ENCODE data around the gene ERFL.
A peak's percentile ranks its signal among the peaks of the same experiment; 100 is the strongest.

Gene ERFL

DNA sequence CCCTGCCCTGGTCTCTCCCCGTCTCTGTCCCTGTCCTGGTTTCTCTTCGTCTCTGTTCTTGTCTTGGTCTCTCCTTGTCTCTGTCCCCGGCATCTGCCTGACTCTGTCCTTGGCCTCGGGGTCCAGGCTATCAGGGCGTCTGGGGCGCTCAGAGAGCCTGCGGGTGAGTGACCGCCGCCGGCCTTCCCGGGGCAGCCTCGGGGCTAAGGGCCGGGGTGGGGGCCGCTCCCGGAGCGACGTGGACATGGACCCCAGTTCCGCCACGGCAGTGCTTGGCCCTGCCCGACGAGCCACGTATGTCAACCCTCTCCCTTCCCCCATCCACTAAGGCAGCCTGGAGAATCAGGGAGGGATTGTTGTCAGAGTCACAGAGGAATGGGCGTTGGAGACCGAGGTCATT lies 30.4 kb downstream of the ERFL start:
- DNase-seq (ENCODE audit: low spot score) = no peak

DNA sequence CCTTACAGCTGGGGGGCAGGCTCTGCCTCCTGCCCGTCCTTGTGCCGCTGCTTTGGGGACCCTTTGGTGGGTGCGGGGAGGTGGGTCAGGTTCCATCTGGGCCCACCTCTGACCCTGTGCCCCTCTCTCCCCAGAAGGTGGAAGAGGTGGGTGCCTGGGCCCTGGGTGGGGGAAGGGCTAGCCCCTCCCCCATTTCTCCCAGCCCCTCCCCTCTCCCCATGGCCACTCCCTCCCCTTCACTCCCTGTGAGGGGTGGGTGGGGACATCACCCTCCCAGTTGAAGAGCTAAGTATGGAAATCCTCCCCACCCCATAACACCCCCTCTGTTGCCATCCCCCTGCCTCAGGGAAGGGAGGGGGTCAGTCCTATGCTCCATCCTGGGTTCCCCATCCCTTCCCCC lies 31.1 kb downstream of the ERFL start:
- DNase-seq (ENCODE audit: low spot score) = no peak

DNA sequence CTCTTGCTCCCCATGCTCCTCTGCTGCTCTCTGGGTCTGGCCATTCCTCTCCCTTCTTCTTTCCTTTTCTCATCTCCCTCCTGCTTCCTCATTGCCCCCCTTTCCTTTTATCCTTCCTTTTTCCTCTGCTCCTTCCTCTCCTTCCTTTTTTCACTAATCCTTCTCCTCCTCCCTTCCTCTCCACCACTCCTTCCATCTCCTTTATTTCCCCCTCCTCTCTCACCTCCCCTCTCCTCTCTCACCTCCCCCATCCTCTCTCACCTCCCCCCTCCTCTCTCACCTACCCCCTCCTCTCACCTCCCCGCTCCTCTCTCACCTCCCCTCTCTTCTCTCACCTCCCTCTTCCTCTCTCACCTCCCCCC lies 31.7 kb downstream of the ERFL start:
- no peak for DNase-seq (ENCODE audit: low spot score)

DNA sequence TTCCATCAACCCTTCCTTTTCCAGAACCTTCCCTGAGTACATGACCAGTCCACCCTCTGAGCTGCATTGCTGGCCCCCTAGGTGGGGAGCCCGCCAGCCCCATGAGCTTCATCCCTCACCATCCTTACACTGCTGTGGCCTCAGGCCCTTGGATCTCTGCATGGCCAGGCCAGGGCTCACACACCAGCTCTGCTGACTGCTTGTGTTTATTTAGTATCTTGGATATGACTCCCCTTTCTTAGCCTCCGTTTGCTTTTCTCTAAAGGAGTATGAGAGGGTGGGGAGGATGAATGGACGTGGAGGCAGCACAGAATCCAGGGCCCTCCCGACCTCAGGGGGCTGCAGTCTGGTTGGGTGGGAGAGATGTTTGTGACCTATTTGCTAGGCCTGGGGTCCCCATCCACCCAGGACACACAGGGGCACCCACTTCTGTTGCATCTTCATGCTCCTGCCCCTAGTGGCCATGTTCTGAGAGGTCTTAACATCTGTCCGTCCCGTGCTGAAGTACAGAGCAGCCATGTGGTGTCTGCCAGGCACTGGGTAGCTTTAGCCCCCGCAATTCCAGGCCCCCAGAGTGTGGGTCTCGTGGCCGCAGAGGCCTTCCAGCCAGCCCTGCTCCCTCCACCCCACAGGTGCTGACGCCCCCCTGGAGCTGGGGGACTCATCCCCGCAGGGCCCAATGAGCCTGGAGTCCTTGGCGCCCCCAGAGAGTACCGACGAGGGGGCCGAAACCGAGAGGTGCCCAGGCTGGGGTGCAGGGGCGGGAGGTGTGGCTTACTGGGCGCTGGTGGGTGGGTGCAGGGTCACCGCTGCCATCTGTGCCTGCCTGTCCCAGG lies 32.3 kb downstream of the ERFL start:
- DNase-seq (ENCODE audit: low spot score) = no peak

DNA sequence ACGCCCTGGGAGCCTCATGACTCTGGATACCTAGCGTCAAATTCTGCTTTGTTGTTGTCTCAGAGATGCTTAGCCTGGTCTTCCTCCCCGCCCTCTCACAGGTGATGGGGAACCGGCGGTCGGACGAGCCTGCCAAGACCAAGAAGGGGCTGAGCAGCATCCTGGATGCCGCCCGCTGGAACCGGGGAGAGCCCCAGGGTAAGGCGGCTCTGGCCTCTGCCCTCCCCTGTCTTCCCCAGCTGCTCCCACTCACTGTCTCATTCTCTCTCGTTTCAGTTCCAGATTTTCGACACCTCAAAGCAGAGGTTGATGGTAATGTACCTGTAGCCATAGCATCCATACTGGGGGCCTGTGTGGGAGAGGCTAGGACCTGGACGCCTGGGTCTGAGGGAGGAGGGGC lies 33.9 kb downstream of the ERFL start:
- no peak for DNase-seq (ENCODE audit: low spot score)

DNA sequence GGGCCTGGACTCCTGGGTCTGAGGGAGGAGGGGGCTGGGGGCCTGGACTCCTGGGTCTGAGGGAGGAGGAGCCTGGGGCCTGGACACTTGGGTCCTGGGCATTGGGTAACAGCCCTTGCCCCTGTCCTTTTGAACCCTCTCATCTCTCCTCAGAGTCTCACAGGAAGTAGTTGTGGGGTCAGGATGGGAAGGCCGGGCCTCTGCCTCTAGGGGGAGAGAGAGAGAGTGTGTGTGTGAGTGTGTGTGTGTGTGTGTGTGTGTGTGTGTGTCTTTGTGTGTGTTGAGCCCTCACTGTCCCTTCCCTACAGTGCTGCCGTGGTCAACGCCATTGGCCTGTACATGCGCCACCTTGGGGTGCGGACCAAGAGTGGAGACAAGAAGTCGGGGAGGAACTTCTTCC lies 34.4 kb downstream of the ERFL start:
- DNase-seq (ENCODE audit: low spot score) = no peak

DNA sequence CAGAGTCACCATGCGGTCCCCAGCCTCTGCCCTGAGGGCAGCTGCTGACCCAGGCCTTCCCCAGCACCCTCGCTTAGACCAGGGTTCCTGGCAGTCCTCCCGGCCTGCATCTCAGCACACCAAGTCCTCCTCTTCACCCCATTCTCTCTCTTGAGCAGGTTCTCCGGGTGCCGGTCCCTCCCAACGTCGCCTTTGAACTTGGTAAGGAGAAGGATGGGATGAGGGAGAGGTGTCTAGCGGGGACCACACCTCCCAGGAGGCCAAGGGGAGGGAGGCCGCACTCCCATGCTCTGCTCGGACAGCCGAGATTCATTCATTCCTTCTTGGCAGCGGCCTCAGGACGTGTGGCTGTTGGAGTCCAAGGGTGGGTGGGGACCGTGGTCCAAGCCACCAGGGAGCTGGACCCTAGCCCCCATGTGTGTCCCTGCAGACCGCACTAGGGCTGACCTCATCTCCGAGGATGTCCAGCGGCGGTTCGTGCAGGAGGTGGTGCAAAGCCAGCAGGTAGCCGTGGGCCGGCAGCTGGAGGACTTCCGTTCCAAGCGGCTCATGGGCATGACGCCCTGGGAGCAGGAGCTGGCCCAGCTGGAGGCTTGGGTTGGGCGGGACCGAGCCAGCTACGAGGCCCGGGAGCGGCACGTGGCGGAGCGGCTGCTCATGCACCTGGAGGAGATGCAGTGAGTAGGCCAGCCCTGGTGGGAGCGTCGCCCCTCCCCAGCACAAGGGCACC lies 35.9 kb downstream of the ERFL start:
- DNase-seq (ENCODE audit: low spot score) = no peak

DNA sequence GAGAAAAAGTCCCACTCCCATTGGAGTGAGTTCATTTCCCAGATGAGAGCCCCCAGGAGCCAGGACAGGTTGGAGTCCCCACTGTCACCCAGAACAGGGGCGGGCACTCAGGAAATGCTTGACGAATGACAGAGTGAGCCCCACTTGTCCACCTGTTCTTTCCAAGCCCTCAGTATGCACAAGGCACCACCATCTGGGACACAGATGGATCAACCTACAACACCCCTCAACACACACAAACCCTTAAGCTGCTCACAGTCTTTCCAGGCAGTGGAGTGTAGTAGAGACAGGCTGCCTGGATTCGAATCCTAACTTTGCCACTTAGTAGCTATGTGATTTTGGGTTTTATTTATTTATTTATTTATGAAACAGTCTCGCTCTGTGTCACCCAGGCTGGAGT lies 37.3 kb downstream of the ERFL start:
- no peak for DNase-seq (ENCODE audit: low spot score)

DNA sequence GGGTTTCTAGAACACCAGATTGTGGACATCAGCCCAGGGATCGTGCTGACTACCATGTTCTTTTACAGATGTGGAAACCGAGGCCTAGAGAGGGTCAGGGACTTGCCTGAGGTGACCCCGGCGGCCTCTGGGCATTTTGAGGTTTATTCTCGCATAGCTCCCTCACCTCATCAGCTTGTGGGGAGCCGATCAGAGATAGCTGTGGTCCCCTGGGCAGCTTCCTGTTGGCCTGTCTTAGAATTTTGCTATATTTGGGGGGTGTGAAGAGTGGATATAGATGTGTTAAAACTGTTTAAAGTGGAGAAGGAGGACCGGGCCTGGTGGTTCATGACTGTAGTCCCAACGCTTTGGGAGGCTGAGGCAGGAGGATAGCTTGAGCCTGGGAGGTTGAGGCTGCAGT lies 38.4 kb downstream of the ERFL start:
- no peak for DNase-seq (ENCODE audit: low spot score)

DNA sequence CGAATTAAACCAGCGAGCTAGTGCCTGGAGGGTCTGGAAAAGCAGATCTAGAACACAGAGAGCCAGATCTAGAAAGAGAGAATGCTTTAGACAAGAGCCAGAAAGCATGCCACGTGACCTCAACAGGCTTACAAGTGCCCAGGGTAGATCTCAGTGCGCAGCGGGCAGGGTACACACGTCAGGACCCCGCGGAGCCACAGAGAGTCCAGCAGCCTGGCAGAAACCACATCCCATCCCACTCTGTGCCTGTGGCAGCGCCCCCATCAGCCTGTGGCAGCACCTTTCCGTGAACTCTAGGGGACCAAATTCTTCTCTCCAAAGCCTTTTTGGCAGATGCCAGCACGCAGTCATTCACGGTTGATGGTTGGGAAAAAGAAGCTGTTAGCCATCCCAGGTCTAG lies 39.3 kb downstream of the ERFL start:
- no peak for DNase-seq (ENCODE audit: low spot score)

DNA sequence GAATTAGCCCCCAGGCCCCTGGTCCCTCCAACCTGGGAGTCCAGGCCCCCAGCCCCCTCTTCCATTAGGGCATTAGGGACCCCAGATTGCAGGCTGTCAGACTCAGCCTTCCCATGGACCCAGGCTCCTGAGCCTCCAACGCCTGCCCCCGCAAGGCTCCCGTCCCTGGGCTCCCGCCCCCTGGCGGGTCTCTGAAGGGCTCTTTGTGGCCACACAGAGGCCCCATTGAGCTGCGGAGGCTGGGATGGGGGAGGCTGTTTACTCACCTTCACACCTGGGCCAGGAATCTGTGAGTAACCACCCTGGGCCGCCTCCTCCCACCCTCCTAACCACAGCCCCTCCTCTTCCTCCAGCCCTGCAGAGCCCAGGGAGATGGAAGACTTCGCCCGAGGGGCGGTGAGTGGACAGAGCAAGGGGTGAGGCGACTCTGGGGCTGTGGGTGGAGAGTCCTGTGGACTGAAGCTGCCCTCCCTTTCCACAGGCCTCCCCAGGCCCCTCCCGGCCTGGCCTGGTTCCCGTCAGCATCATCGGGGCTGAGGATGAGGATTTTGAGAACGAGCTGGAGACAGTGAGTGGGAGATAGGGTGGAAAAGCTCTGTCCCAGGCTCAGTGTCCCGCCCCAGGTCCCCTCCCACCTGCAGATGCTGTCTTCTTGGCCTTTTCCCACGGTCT lies 40.4 kb downstream of the ERFL start:
- DNase-seq (ENCODE audit: low spot score) = no peak

DNA sequence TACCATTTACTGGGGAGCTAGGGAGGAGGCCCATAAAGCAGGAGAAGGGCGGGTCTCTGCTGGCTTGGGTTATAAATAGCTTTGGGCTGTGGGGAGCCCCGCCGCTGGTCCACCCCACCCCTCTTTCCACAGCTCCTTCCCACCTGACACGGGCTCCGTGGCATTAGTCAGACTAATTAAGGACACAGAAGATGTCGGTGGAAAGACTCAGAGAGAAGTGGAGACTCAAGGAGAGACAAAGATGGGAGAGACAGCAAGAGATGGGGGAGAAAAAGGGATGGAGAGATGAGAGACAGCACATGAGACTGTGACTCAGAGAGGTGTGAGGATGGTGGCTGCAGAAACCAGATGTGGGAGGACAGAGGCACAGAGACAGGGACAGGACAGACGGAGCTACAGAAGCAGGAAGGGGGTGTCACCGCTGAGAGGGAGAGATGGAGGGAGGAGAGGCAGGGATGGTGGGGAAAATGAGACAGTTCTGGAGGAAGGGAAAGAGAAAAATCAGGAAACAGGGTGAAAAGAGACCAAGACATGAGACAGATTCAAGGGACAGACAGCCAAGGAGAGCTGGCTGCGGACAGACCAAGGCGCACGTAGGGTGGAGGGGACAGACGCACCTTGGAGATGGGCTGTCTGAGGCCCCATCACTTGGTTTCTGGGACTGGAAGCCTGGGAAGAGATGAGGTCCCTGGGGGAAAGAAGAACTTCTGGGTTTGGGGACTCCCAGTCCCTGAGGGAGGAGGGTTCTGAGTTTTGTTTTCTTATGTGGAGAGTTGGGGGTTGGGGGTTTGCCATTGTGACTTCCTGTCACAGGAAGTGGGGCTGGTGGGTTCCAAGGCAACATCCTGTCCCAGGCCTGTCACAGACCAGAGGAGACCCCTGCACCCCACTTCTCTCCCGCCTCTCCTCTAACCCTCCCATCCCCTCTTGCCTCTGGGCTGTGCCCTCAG lies 41.2 kb downstream of the ERFL start:
- DNase-seq (ENCODE audit: low spot score) = no peak

DNA sequence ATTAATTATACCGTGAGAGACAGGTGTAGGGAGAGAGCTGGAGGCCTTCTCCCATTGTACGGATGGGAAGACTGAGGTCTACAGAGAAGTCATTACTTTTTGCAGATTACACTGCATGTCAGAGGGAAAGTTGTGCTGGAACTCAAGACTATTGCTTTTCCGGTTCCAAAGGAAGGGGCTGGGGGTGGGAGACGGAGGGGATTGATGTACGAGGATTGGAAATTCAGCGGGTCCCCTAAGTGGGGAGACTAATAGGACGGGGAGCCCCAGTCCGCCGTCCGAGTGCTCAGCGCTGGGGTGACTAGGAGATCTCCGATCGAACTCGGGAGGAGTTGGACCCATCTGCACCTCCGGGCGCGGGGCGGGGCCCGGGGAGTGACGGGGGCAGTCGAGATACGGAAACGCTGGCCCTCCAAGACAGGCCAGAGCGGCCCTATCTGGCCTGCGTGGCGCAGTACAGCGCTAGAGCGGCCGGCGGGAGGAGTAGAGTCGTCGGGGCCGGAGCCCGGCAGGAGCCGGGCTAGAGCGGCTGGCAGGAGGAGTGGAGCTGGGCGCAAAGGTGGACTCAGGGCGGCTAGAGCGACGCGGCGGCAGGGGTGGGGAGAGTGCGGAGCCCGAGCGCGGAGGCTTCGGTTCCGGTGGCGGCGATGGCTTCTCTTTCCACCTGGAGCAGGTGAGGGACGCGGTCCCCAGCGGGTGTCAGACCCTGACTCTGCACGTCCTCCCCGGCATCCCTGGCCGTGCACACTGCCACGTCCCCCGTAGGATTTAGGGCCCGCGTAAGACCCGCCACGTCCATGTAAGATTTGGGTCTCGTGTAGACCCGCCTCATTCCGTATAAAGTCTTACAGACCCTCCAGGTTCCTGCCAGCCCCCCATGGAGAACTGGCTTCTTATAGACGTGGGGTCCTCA lies 44.2 kb downstream of the ERFL start:
- DNase-seq (ENCODE audit: low spot score) = peak; percentile 98

DNA sequence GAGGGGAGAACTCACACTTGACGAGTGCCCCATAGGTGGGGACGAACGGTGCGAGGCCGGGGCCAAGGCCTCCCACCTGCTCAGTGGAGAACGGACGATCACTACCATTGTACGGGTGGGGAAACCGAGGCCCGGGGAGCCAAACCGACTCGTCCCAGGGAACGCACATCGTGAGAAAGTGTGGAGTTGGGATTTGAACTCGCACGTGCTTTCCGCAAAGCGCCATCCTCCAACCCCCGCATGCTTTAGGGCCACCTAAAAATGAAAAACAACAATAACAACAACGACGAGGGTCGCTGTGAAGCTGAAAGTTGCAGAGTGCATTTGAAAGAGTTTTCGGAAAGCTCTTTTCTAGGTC lies 44.8 kb downstream of the ERFL start:
- peak; percentile 34 for DNase-seq (ENCODE audit: low spot score)

DNA sequence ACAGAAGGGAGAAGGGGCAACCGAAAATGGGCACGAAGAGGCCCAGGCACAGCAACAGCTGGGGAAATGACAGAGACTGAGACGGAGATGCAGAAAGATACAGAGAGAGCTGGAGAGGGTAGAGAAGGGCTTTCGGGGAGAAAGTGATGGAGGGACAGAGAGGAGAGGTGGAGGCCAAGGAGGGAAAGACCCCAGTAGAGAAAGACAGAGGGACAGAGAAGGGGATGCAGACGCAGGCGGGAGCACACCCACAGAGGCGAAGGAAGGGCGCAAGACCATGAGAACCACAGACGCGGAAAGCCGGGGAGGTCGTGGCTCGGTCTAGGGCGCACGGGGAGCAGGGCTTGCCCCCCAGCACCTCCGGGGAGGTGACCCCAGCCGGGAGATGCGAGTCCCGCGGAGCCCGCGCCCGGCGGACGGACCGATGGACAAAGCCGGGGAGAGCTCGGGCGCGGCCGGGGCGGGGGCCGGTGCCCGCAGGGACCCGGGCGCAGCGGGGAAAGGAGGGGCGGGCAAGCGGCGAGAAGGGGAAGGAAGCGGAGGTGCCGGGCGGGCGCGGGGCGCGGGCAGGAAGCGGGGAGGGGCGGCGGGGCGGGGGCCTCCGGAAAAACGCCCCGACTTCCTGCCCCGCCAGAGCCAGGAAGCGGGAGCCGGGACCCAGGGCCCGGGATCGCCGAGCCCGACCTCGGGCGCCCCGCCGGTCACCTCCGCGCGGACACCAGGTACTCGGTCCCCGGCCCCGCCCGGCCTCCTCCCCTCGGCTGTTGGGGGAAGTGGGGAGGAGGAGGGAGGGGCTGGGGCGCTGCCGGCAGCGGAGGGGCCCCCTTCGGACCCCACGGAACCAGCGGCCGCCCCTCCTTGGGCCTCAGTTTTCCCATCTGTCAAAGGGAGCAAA lies 45.4 kb downstream of the ERFL start, which contains the start of gene ARHGEF1:
Gene ARHGEF1, plus strand, starts transcription at position 617 of the 895 bp plus-strand sequence. CDS start 4,899 bp downstream, outside the sequence.
- DNase-seq (ENCODE audit: low spot score) = peak; percentile 69

DNA sequence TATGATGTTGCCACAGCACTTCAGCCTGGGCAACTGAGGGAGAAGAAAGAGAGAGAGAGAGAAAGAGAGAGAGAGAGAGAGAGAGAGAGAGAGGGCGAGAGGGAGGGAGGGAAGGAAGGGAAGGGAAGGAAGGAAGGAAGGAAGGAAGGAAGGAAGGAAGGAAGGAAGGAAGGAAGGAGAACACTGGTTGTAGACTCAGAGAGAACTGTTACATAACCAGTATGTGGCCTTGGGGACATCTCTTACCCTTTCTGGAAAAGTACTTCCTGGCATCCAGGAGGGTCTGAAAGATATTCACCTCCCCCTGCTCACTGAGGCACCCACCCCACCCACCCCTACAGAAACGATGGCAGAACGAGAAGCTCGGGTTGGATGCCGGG lies 47.9 kb downstream of the ERFL start:
- DNase-seq (ENCODE audit: low spot score) = no peak

DNA sequence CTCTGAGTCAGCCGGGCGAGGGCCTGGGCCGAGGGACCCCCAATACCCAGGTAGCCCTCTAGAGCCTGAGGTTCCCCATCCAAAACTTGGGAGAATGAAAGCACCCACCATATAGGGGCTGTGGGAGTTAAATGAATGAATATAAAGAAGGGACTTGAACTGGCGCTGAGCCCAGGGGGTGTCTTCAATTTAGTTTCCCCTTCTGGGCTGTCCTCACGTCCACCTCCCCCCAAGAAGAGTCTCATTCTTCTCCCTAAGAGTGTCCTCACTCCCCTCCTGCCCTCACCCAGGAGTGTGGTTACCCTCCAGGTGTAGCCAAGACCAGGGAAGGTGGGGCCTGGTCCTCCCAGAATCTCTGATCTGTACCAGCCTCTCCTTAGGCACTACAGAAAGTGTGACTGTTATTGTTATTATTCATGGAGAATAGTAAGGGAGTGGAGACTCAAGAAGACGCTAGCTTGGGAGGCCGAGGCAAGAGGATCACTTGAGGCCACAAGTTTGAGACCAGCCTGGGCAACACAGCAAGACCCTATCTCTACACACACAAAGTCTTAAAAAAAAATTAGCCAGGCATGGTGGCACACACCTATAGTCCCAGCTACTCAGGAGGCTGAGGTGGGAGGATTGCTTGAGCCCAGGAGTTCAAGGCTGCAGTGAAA lies 48.5 kb downstream of the ERFL start:
- no peak for DNase-seq (ENCODE audit: low spot score)

DNA sequence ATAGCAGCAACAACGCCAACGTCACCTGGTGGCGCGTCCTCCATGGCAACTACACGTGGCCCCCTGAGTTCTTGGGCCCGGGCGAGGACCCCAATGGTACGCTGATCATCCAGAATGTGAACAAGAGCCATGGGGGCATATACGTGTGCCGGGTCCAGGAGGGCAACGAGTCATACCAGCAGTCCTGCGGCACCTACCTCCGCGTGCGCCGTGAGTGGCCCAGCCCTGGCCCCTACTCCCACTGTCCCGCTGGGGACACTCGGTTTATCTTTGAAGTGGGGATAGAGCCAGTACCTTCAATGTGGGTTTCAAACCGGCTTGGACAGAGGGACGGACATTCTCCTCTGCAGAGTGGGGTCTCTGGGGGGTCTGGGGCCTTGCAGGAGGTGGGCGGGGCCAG lies 49.2 kb downstream of the ERFL start:
- DNase-seq (ENCODE audit: low spot score) = no peak

Data from D341Med (cell line).